HEK293 (cell line): ENCODE data around the gene MAPRE2.

Source experiments
- CTCF ChIA-PET: fragments of 350-600 bp; formaldehyde crosslinking; extraction: SDS; loops from one replicate; lab custom pipeline; 2021; ENCODE audit warnings: antibody characterized with exemption; lab: Yijun Ruan, JAX
- POLR2A ChIA-PET: fragments of 300-600 bp; formaldehyde crosslinking; extraction: SDS; loops from one replicate; lab custom pipeline; 2020; ENCODE audit warnings: antibody characterized with exemption, inconsistent platforms; lab: Yijun Ruan, JAX
- H3K27ac ChIP-seq: fragments of 200-500 bp; sonication (Bioruptor generic); 2 replicates; pipeline ENCODE4 v1.5.1; 2014; ENCODE audit warnings: low read depth, low read length, control low read depth, inconsistent platforms; ENCODE audit errors: extremely low read depth
- H3K36me3 ChIP-seq, 2 experiments: fragments of 200-500 bp in 1 of 2; sonication (Bioruptor generic) in 1 of 2; 1 replicate in 1 of 2; 2 replicates in 1 of 2; pipeline ENCODE4 v1.5.1; 2014 to 2017; ENCODE audit warnings: inconsistent platforms in 2 of 2, low read length in 2 of 2; ENCODE audit not compliant: control insufficient read depth in 2 of 2, insufficient read depth in 1 of 2
- H3K4me1 ChIP-seq: fragments of 200-500 bp; sonication (Bioruptor generic); 2 replicates; pipeline ENCODE4 v1.5.1; 2014; ENCODE audit warnings: mild to moderate bottlenecking, low read length, inconsistent platforms; ENCODE audit not compliant: control insufficient read depth, insufficient read depth
- H3K4me3 ChIP-seq: 2 replicates; pipeline ENCODE4 v1.5.1; 2011; ENCODE audit warnings: low read depth, mild to moderate bottlenecking, control low read depth, low read length, moderate library complexity
- H3K9me3 ChIP-seq: fragments of 200-500 bp; sonication (Bioruptor generic); 2 replicates; pipeline ENCODE4 v1.5.1; 2014; ENCODE audit warnings: low read depth, low read length, inconsistent platforms; ENCODE audit not compliant: control insufficient read depth, insufficient read depth
- BCL11B ChIP-seq: fragments of 450-650 bp; formaldehyde crosslinking; IDR thresholded peaks from 2 replicates; pipeline ENCODE4 v1.5.1; 2016; ENCODE audit warnings: low read depth, missing biosample characterization, missing genetic modification characterization
- GFI1B ChIP-seq: fragments of 450-650 bp; formaldehyde crosslinking; IDR thresholded peaks from 2 replicates; pipeline ENCODE4 v1.5.1; 2016; ENCODE audit warnings: missing biosample characterization, missing genetic modification characterization
- KLF8 ChIP-seq: fragments of 450-650 bp; formaldehyde crosslinking; IDR thresholded peaks from 2 replicates; pipeline ENCODE4 v1.5.1; 2016; ENCODE audit warnings: missing biosample characterization, missing genetic modification characterization
- OSR2 ChIP-seq: fragments of 450-650 bp; formaldehyde crosslinking; IDR thresholded peaks from 2 replicates; pipeline ENCODE4 v1.5.1; 2016; ENCODE audit warnings: missing biosample characterization, missing genetic modification characterization
- SETDB1 ChIP-seq: IDR thresholded peaks from one replicate; pipeline ENCODE4 v1.6.1; 2017; ENCODE audit warnings: mild to moderate bottlenecking, low read length, moderate library complexity, mixed read lengths; ENCODE audit not compliant: insufficient read length
- TRIM28 ChIP-seq: IDR thresholded peaks from 2 replicates; pipeline ENCODE4 v1.6.1; 2011; ENCODE audit warnings: low read length, control low read depth, borderline replicate concordance
- ZNF10 ChIP-seq: fragments of 450-650 bp; formaldehyde crosslinking; IDR thresholded peaks from 2 replicates; pipeline ENCODE4 v1.5.1; 2017; ENCODE audit warnings: missing biosample characterization, missing genetic modification characterization
- ZNF16 ChIP-seq: fragments of 450-650 bp; formaldehyde crosslinking; IDR thresholded peaks from 2 replicates; pipeline ENCODE4 v1.5.1; 2016; ENCODE audit warnings: low read depth, missing biosample characterization, missing genetic modification characterization
- ZNF214 ChIP-seq: fragments of 450-650 bp; formaldehyde crosslinking; IDR thresholded peaks from 2 replicates; pipeline ENCODE4 v1.5.1; 2017; ENCODE audit warnings: missing biosample characterization, mild to moderate bottlenecking, missing genetic modification characterization, borderline replicate concordance
- ZNF239 ChIP-seq: fragments of 450-650 bp; formaldehyde crosslinking; IDR thresholded peaks from 2 replicates; pipeline ENCODE4 v1.5.1; 2016; ENCODE audit warnings: missing biosample characterization, missing genetic modification characterization
- ZNF626 ChIP-seq: fragments of 450-650 bp; sonication (Bioruptor Pico); formaldehyde crosslinking; IDR thresholded peaks from 2 replicates; pipeline ENCODE4 v1.5.1; 2018; ENCODE audit warnings: missing biosample characterization, missing genetic modification characterization, inconsistent platforms
- ZNF792 ChIP-seq: fragments of 450-650 bp; formaldehyde crosslinking; IDR thresholded peaks from 2 replicates; pipeline ENCODE4 v1.5.1; 2016; ENCODE audit warnings: missing biosample characterization, missing genetic modification characterization
- TF ChIP-seq, protein P1 (sequence below): fragments of 450-650 bp; formaldehyde crosslinking; IDR thresholded peaks from 2 replicates; pipeline ENCODE4 v1.5.1; 2016; ENCODE audit warnings: missing biosample characterization, missing genetic modification characterization
- TF ChIP-seq, protein P2 (sequence below): fragments of 450-650 bp; formaldehyde crosslinking; IDR thresholded peaks from 2 replicates; pipeline ENCODE4 v1.5.1; 2016; ENCODE audit warnings: missing biosample characterization, missing genetic modification characterization
- TF ChIP-seq, protein P3 (sequence below): fragments of 450-650 bp; formaldehyde crosslinking; IDR thresholded peaks from 2 replicates; pipeline ENCODE4 v1.5.1; 2016; ENCODE audit warnings: missing biosample characterization, missing genetic modification characterization

Gene MAPRE2

DNA sequence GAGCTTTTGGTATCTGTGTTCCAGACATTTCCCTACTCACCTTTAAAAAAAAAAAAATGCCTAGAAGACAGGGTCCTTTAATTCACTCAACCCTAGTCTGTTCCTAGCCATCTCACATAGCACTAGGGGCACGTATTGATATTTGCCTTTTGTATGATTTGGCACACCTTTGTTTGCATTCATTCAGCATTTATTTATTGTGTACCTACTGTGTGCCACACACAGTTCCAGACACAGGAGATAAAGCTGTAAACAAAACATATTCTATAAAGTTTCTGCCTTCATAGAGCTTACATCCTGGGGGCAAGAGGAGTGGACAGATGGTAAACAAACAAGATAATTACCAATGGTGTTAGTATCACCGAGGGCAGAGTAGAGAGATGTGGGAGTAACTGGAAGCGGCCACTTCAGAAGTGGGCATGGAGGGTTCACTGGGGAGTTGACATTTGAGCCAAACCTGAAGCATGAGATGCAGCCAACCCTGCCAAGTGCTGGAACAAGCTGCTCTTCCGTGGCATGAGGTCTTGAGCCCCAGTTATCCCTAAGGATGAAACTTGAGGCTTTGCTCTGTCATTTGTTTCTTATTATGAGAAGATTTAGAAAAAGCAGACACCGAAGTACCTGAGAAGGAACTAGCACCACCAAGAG lies 18.2 kb downstream of the MAPRE2 start:
- CTCF ChIA-PET, result interaction anchor here (1.1 to 1.3 kb wide), 2 partner anchors 14 to 84 kb away, joined by 3 read pairs; no protein-coding TSS in a partner anchor

DNA sequence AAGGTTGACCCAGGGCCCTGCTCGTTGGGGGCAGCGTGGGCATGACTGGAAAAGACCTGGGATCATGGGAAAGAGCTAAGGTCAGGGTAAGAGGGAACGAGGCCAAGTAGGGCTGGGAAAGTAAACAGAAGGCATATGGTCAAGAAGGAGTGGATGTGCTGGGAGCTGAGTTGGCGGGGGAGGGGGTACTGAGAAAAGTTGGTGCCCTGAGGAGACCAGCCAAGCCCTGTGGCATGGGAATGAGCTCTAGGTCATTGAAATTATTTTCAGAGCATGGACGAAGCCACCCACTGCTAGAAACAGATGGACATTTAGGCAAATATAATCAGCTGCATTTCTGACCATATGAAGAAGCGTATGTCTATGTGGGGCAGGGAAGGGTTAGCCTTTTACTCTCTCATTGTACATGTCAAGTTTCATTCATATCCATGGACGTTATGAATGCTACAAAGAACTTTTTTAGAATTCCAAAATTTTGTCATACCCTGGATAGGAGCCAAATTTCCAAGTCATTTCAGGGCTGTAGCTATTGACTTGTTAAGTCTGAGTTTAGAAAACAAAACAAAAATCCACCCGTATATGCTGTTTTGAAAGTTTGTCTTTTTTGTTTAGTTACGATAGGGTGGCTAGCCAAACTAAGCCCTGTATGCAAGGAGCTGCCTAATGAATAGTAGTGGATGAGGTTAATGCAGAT lies 19.1 kb downstream of the MAPRE2 start:
- POLR2A ChIA-PET, result interaction anchor here (2.2 kb wide), 1 partner anchor 19 kb away, joined by 12 read pairs; the partner anchor contains the start of gene MAPRE2
- Histone ChIP-seq H3K36me3 (no peaks in the 10 kb centered on the region), H3K4me1 (peaks cover 3% of the 10 kb centered on the region; the same call in 1 of the 2 replicates), H3K27ac (no peak overlapping the region), H3K9me3 (no peaks in the 10 kb centered on the region), H3K4me3 (no peak overlapping the region)
- TF ChIP-seq ZNF792 (tag by site-specific recombination) (0 out of 2 replicates have a peak, but pooled peaks have one; percentile 49), ZNF214 (tag by site-specific recombination) (no peak)
- CTCF ChIA-PET, result interaction anchor here (0.7 kb wide), 1 partner anchor 83 kb away, joined by 3 read pairs; no protein-coding TSS in a partner anchor

More for the DNA sequence above, 18.2 kb downstream of the MAPRE2 start:
- Histone ChIP-seq H3K9me3 (no peaks in the 10 kb centered on the region), H3K4me1 (peaks cover 3% of the 10 kb centered on the region; the same call in 1 of the 2 replicates), H3K36me3 (no peaks in the 10 kb centered on the region), H3K27ac (no peak overlapping the region), H3K4me3 (no peak overlapping the region)
- POLR2A ChIA-PET, result interaction anchor here (0.6 to 2.2 kb wide), 2 partner anchors 18 to 316 kb away, joined by 6 to 12 read pairs; partner anchors contain the start of gene MAPRE2
- TF ChIP-seq ZNF626 (tag by site-specific recombination) (no peak), KLF8 (tag by site-specific recombination) (no peak), OSR2 (no peak), GFI1B (tag by site-specific recombination) (no peak), TRIM28 (0 out of 2 replicates have a peak, but pooled peaks have one; percentile 25)
- TF ChIP-seq, protein P1, sequence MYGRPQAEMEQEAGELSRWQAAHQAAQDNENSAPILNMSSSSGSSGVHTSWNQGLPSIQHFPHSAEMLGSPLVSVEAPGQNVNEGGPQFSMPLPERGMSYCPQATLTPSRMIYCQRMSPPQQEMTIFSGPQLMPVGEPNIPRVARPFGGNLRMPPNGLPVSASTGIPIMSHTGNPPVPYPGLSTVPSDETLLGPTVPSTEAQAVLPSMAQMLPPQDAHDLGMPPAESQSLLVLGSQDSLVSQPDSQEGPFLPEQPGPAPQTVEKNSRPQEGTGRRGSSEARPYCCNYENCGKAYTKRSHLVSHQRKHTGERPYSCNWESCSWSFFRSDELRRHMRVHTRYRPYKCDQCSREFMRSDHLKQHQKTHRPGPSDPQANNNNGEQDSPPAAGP, result no peak
- TF ChIP-seq, protein P2, sequence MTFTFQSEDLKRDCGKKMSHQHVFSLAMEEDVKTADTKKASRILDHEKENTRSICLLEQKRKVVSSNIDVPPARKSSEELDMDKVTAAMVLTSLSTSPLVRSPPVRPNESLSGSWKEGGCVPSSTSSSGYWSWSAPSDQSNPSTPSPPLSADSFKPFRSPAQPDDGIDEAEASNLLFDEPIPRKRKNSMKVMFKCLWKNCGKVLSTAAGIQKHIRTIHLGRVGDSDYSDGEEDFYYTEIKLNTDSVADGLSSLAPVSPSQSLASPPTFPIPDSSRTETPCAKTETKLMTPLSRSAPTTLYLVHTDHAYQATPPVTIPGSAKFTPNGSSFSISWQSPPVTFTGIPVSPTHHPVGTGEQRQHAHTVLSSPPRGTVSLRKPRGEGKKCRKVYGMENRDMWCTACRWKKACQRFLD (tag by site-specific recombination), result no peak

DNA sequence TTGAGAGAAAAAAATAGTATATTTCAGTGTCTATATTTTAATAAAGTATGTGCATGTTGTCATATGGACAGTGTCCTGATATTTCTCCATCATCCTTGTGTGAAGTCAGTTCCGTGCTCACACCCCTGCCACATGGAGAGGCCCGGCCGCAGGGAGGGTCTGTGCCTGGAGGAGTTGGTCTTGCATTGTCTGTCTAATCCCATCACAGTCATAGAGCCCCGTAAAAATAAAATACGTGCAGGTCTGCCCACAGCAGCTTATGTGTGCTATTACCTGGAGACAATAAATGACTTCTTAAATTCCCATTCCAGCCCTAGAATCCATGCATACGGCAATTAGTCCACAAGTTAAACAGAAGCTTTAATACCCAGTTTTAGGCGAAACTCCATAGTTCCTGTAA lies 20.1 kb downstream of the MAPRE2 start:
- no peak for TF ChIP-seq ZNF10
- TF ChIP-seq, protein P3, sequence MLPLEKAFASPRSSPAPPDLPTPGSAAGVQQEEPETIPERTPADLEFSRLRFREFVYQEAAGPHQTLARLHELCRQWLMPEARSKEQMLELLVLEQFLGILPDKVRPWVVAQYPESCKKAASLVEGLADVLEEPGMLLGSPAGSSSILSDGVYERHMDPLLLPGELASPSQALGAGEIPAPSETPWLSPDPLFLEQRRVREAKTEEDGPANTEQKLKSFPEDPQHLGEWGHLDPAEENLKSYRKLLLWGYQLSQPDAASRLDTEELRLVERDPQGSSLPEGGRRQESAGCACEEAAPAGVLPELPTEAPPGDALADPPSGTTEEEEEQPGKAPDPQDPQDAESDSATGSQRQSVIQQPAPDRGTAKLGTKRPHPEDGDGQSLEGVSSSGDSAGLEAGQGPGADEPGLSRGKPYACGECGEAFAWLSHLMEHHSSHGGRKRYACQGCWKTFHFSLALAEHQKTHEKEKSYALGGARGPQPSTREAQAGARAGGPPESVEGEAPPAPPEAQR, result no peak
- no peak for TF ChIP-seq SETDB1
- TF ChIP-seq ZNF16, result no peak
- no peak for TF ChIP-seq ZNF239 (tag by site-specific recombination)
- no peak for TF ChIP-seq BCL11B (tag by site-specific recombination)
- Histone ChIP-seq H3K4me1 (peaks cover 3% of the 10 kb centered on the region; the same call in 1 of the 2 replicates), H3K36me3 (no peaks in the 10 kb centered on the region), H3K27ac (no peak overlapping the region), H3K4me3 (no peak overlapping the region), H3K9me3 (no peaks in the 10 kb centered on the region)
- POLR2A ChIA-PET, result no interaction called here
- CTCF ChIA-PET, result interaction anchor here (0.6 kb wide), 1 partner anchor 1002 kb away, joined by 3 read pairs; no protein-coding TSS in a partner anchor
